ENCODE data around the gene STX4.

Gene STX4

GRCh38 chr16:31008551-31008950, 24.8 kb upstream of the STX4 start:
- TF ChIP-seq ZNF8 (CRISPR knock-in tag; IDR thresholded peaks at IDR 0.05) (no peak), TOX (CRISPR knock-in tag; IDR thresholded peaks at IDR 0.05; ENCODE audit: borderline replicate concordance) (no peak), ZFP30 (CRISPR knock-in tag; IDR thresholded peaks at IDR 0.05) (no peak), ESRRG (CRISPR knock-in tag; IDR thresholded peaks at IDR 0.05) (no peak), OSR1 (CRISPR knock-in tag; IDR thresholded peaks at IDR 0.05) (no peak), POU6F1 (CRISPR knock-in tag; IDR thresholded peaks at IDR 0.05; ENCODE audit: borderline replicate concordance, low read depth) (no peak), ZFP3 (CRISPR knock-in tag; IDR thresholded peaks at IDR 0.05) (no peak), CSDC2 (CRISPR knock-in tag; IDR thresholded peaks at IDR 0.05) (no peak), ISL1 (CRISPR knock-in tag; IDR thresholded peaks at IDR 0.05) (no peak), BACH2 (CRISPR knock-in tag; IDR thresholded peaks at IDR 0.05; ENCODE audit: borderline replicate concordance) (no peak), RARB (CRISPR knock-in tag; IDR thresholded peaks at IDR 0.05) (no peak), CREB5 (CRISPR knock-in tag; IDR thresholded peaks at IDR 0.05; ENCODE audit: low read depth) (no peak), GLIS3 (CRISPR knock-in tag; IDR thresholded peaks at IDR 0.05) (no peak)
- no peak for ATAC-seq

- ATAC-seq = no peak
- TF ChIP-seq ARNTL (CRISPR knock-in tag; IDR thresholded peaks at IDR 0.05; ENCODE audit: borderline replicate concordance, low read depth) = no peak
- TF ChIP-seq ISL1 (CRISPR knock-in tag; IDR thresholded peaks at IDR 0.05) = no peak
- no peak for TF ChIP-seq GLIS3 (CRISPR knock-in tag; IDR thresholded peaks at IDR 0.05)
- TF ChIP-seq ZNF8 (CRISPR knock-in tag; IDR thresholded peaks at IDR 0.05) = no peak
- no peak for TF ChIP-seq ZNF70 (CRISPR knock-in tag; IDR thresholded peaks at IDR 0.05)
- TF ChIP-seq PPARA (CRISPR knock-in tag; IDR thresholded peaks at IDR 0.05; ENCODE audit: borderline replicate concordance) = no peak
- TF ChIP-seq PATZ1 (CRISPR knock-in tag; IDR thresholded peaks at IDR 0.05; ENCODE audit: borderline replicate concordance) = no peak
- no peak for TF ChIP-seq TCF4 (CRISPR knock-in tag; IDR thresholded peaks at IDR 0.05; ENCODE audit: borderline replicate concordance)
- TF ChIP-seq ZNF565 (CRISPR knock-in tag; conservative IDR thresholded peaks at IDR 0.05; ENCODE audit: low read depth) = no peak
- TF ChIP-seq TSHZ2 (CRISPR knock-in tag; IDR thresholded peaks at IDR 0.05) = no peak
- TF ChIP-seq ZFP3 (CRISPR knock-in tag; IDR thresholded peaks at IDR 0.05) = no peak
- TF ChIP-seq POU6F1 (CRISPR knock-in tag; IDR thresholded peaks at IDR 0.05; ENCODE audit: borderline replicate concordance, low read depth) = no peak
- no peak for TF ChIP-seq OSR1 (CRISPR knock-in tag; IDR thresholded peaks at IDR 0.05)
- TF ChIP-seq CSDC2 (CRISPR knock-in tag; IDR thresholded peaks at IDR 0.05) = no peak
- TF ChIP-seq CREB5 (CRISPR knock-in tag; IDR thresholded peaks at IDR 0.05; ENCODE audit: low read depth) = no peak
- TF ChIP-seq BACH2 (CRISPR knock-in tag; IDR thresholded peaks at IDR 0.05; ENCODE audit: borderline replicate concordance) = no peak
Observed at GRCh38 chr16:31009120-31009519, 24.2 kb upstream of the STX4 start.
